OCI-LY1 (cell line): ENCODE data around the gene LAMC3.

Experiments used
- H2AFZ ChIP-seq: fragments of 200-600 bp; sonication (generic), shearing (Covaris generic); 2 replicates; pipeline ENCODE4 v1.6.0; 2014; ENCODE audit warnings: antibody characterized with exemption, mild to moderate bottlenecking, low read length
- H3F3A ChIP-seq: fragments of 200-600 bp; sonication (generic), shearing (Covaris generic); 2 replicates; pipeline ENCODE4 v1.6.0; 2014; ENCODE audit warnings: mild to moderate bottlenecking, antibody characterized with exemption, low read length, moderate library complexity; ENCODE audit not compliant: insufficient read depth
- H3K27ac ChIP-seq: fragments of 200-600 bp; sonication (generic); 2 replicates; pipeline ENCODE4 v1.5.1; 2014; ENCODE audit warnings: low read length, mixed run types, mild to moderate bottlenecking, low read depth; ENCODE audit not compliant: poor library complexity, severe bottlenecking
- H3K27me3 ChIP-seq: fragments of 200-600 bp; sonication (generic); 2 replicates; pipeline ENCODE4 v1.6.0; 2014; ENCODE audit warnings: antibody characterized with exemption, mild to moderate bottlenecking, low read length, moderate library complexity; ENCODE audit not compliant: insufficient read depth
- H3K36me3 ChIP-seq: fragments of 200-600 bp; sonication (generic); 2 replicates; pipeline ENCODE4 v1.6.1; 2014; ENCODE audit warnings: mild to moderate bottlenecking, antibody characterized with exemption, low read length, moderate library complexity, mixed read lengths; ENCODE audit not compliant: insufficient read depth
- H3K4me1 ChIP-seq: fragments of 200-600 bp; sonication (generic); 2 replicates; pipeline ENCODE4 v1.5.1; 2014; ENCODE audit warnings: mild to moderate bottlenecking, low read length, moderate library complexity; ENCODE audit not compliant: insufficient read depth, severe bottlenecking
- H3K4me2 ChIP-seq: fragments of 200-600 bp; sonication (generic), shearing (Covaris generic); 2 replicates; pipeline ENCODE4 v1.6.1; 2014; ENCODE audit warnings: low read length
- H3K4me3 ChIP-seq: fragments of 200-600 bp; sonication (generic); 2 replicates; pipeline ENCODE4 v1.5.1; 2014; ENCODE audit warnings: low read length, low read depth, mild to moderate bottlenecking, mixed read lengths; ENCODE audit not compliant: poor library complexity, severe bottlenecking
- H3K79me2 ChIP-seq: fragments of 200-600 bp; shearing (Covaris generic); 2 replicates; pipeline ENCODE4 v1.6.1; 2016; ENCODE audit warnings: mixed run types, low read length, mixed read lengths; ENCODE audit not compliant: insufficient read depth
- H3K9ac ChIP-seq: fragments of 200-600 bp; sonication (generic), shearing (Covaris generic); 2 replicates; pipeline ENCODE4 v1.6.1; 2014; ENCODE audit warnings: mild to moderate bottlenecking, low read length, mixed read lengths
- H3K9me2 ChIP-seq: fragments of 200-600 bp; sonication (generic), shearing (Covaris generic); 2 replicates; pipeline ENCODE4 v1.6.1; 2014; ENCODE audit warnings: low read depth, mild to moderate bottlenecking, low read length, mixed read lengths
- H3K9me3 ChIP-seq: fragments of 200-600 bp; shearing (Covaris generic); 2 replicates; pipeline ENCODE4 v1.6.1; 2014; ENCODE audit warnings: low read length, mixed read lengths
- H4K20me1 ChIP-seq: fragments of 200-600 bp; sonication (generic), shearing (Covaris generic); 2 replicates; pipeline ENCODE4 v1.6.0; 2016; ENCODE audit warnings: mild to moderate bottlenecking, low read length; ENCODE audit not compliant: insufficient read depth
- CTCF ChIP-seq: fragments of 200-600 bp; sonication (generic), shearing (Covaris generic); IDR thresholded peaks from 2 replicates; pipeline ENCODE4 v1.5.1; 2017; ENCODE audit warnings: mild to moderate bottlenecking, antibody characterized with exemption, low read length, moderate library complexity, mixed read lengths
- EZH2 ChIP-seq: fragments of 200-600 bp; sonication (generic), shearing (Covaris generic); IDR thresholded peaks from 2 replicates; pipeline ENCODE4 v1.8.0; 2017; ENCODE audit warnings: borderline replicate concordance, mixed run types, mild to moderate bottlenecking, antibody characterized with exemption, low read length, moderate library complexity, mixed read lengths

The LAMC3 gene

DNA sequence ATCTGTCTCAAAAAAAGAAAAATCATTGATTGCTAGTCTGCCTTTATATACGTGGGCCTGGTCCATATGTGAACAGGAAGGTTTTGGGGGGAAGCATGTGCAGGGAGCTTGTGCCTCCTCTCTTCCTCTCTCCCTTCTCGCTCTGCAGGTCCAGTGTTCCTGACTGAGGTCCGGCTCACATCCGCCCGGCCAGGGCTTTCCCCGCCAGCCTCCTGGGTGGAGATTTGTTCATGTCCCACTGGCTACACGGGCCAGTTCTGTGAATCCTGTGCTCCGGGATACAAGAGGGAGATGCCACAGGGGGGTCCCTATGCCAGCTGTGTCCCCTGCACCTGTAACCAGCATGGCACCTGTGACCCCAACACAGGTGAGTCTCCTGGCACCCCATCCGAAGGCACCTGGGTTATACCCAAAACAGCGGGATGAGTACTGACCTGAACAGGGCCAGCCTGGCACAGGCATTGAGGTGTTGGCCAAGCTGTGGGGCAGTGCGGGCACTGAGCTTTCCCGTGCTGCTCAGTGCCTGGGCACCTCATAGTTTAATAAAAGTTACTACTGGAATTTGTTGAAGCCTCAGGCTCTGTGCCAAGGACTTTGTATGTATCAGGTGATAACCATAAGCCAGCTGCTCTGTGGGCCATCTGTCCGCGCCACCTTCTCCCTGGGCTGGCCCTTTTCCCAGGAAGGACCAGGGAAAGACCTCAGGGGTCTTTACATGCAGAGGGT, 48.0 kb downstream of the LAMC3 start:
- Histone ChIP-seq H2AFZ (no peak overlapping the region), H3K27ac (no peak overlapping the region), H4K20me1 (no peaks in the 10 kb centered on the region), H3K9ac (no peak overlapping the region), H3K4me2 (no peak overlapping the region), H3F3A (no peaks in the 10 kb centered on the region), H3K9me2 (no peaks in the 10 kb centered on the region), H3K9me3 (no peaks in the 10 kb centered on the region), H3K79me2 (no peaks in the 10 kb centered on the region), H3K36me3 (no peaks in the 10 kb centered on the region), H3K4me3 (no peak overlapping the region), H3K4me1 (no peaks in the 10 kb centered on the region), H3K27me3 (peaks cover 3% of the 10 kb centered on the region; the same call in 1 of the 2 replicates)
- TF ChIP-seq EZH2 (no peak), CTCF (no peak)

DNA sequence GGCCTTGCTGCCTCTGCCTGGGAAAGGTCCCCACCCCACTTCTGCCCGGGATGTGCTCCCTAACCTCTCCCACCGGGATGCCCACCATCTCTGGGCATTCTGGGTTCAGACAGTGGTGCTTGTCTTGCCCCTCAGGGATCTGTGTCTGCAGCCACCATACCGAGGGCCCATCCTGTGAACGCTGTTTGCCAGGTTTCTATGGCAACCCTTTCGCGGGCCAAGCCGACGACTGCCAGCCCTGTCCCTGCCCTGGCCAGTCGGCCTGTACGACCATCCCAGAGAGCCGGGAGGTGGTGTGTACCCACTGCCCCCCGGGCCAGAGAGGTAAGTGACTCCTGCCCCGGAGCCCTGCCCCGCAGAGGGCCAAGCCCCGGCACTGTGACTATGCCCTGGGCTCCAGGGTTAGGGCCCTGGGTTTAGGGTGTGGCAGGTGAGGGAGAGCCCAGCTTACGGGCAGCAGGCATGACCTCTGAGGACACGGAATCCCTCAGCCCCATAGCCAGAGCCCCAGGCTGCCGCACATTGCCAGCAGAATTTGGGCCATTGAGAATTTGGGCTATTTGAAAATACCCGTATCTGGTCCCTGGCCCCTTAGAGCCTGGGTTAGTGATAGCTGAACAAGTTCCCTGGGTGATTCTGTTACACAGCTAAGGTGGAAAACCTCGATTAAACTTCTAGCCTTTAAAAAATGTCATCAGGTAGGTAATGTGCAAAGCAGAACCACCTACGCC, 52.1 kb downstream of the LAMC3 start:
- no peak overlapping the region for H3K9ac ChIP-seq
- no peaks in the 10 kb centered on the region for H4K20me1 ChIP-seq
- H3K27ac ChIP-seq = no peak overlapping the region
- no peak overlapping the region for H2AFZ ChIP-seq
- no peak overlapping the region for H3K4me2 ChIP-seq
- no peaks in the 10 kb centered on the region for H3K9me2 ChIP-seq
- H3K4me1 ChIP-seq = no peaks in the 10 kb centered on the region
- H3K27me3 ChIP-seq = no peaks in the 10 kb centered on the region
- TF ChIP-seq CTCF (no peak), EZH2 (no peak)
- H3K4me3 ChIP-seq = no peak overlapping the region
- H3K36me3 ChIP-seq = no peaks in the 10 kb centered on the region
- no peaks in the 10 kb centered on the region for H3F3A ChIP-seq
- no peaks in the 10 kb centered on the region for H3K9me3 ChIP-seq
- H3K79me2 ChIP-seq = no peaks in the 10 kb centered on the region

GRCh38 chr9:131062969-131063368, 54.0 kb downstream of the LAMC3 start:
- Histone ChIP-seq H3F3A (no peaks in the 10 kb centered on the region), H4K20me1 (no peaks in the 10 kb centered on the region), H3K9me3 (no peaks in the 10 kb centered on the region), H3K4me2 (no peak overlapping the region), H3K36me3 (no peaks in the 10 kb centered on the region), H3K79me2 (no peaks in the 10 kb centered on the region), H3K4me1 (no peaks in the 10 kb centered on the region), H3K27ac (no peak overlapping the region), H2AFZ (no peak overlapping the region), H3K9ac (no peak overlapping the region), H3K27me3 (no peaks in the 10 kb centered on the region; the same call in 1 of the 2 replicates), H3K9me2 (no peaks in the 10 kb centered on the region), H3K4me3 (no peak overlapping the region)
- TF ChIP-seq CTCF (no peak), EZH2 (no peak)
